Loucy (cell line): Measurements from ENCODE around the gene GNLY.
"Not testable (repeated sequence)": the region's sequence is repeated elsewhere in the genome, so short reads cannot be mapped to it uniquely, and the experiment has no call there.

Source experiments
- H2AFZ ChIP-seq: fragments of 200-600 bp; sonication (generic); 2 replicates; pipeline ENCODE4 v1.6.0; 2016; ENCODE audit warnings: antibody characterized with exemption, mild to moderate bottlenecking, low read length, moderate library complexity
- H3F3A ChIP-seq: fragments of 200-600 bp; 2 replicates; pipeline ENCODE4 v1.6.0; 2016; ENCODE audit warnings: antibody characterized with exemption, low read depth, mild to moderate bottlenecking
- H3K27me3 ChIP-seq: fragments of 200-600 bp; sonication (generic); 2 replicates; pipeline ENCODE4 v1.6.1; 2014; ENCODE audit warnings: low read length, mild to moderate bottlenecking; ENCODE audit not compliant: insufficient read depth, poor library complexity, severe bottlenecking
- H3K36me3 ChIP-seq: fragments of 200-600 bp; sonication (generic); 2 replicates; pipeline ENCODE4 v1.6.1; 2016; ENCODE audit warnings: low read length; ENCODE audit not compliant: insufficient read depth
- H3K4me1 ChIP-seq: fragments of 200-600 bp; sonication (generic); 2 replicates; pipeline ENCODE4 v1.5.1; 2014; ENCODE audit warnings: low read length, mild to moderate bottlenecking; ENCODE audit not compliant: insufficient read depth, poor library complexity, severe bottlenecking
- H3K4me2 ChIP-seq: fragments of 200-600 bp; sonication (generic); 2 replicates; pipeline ENCODE4 v1.6.0; 2014; ENCODE audit warnings: antibody characterized with exemption, low read length, low read depth, mild to moderate bottlenecking; ENCODE audit not compliant: poor library complexity, severe bottlenecking
- H3K4me3 ChIP-seq: fragments of 200-600 bp; sonication (generic); 2 replicates; pipeline ENCODE4 v1.5.1; 2014; ENCODE audit warnings: low read length, mild to moderate bottlenecking, mixed read lengths; ENCODE audit not compliant: poor library complexity, severe bottlenecking
- H3K79me2 ChIP-seq: fragments of 200-600 bp; sonication (generic); 2 replicates; pipeline ENCODE4 v1.6.1; 2014; ENCODE audit warnings: low read length; ENCODE audit not compliant: insufficient read depth
- H3K9ac ChIP-seq: fragments of 200-600 bp; sonication (generic); 2 replicates; pipeline ENCODE4 v1.6.0; 2014; ENCODE audit warnings: mild to moderate bottlenecking, low read depth, low read length, moderate library complexity; ENCODE audit not compliant: poor library complexity, severe bottlenecking
- H3K9me2 ChIP-seq: fragments of 200-600 bp; sonication (generic); replicated peaks from 2 replicates; pipeline ENCODE4 v1.6.1; 2016; ENCODE audit warnings: low read depth, low read length, mixed read lengths
- H3K9me3 ChIP-seq: fragments of 200-600 bp; sonication (generic); 2 replicates; pipeline ENCODE4 v1.6.1; 2014; ENCODE audit warnings: mild to moderate bottlenecking, antibody characterized with exemption, low read length, low read depth; ENCODE audit not compliant: insufficient read depth
- H4K20me1 ChIP-seq: fragments of 200-600 bp; sonication (generic); 2 replicates; pipeline ENCODE4 v1.6.0; 2014; ENCODE audit warnings: antibody characterized with exemption, low read length, mild to moderate bottlenecking; ENCODE audit not compliant: insufficient read depth, poor library complexity, severe bottlenecking
- EZH2phosphoT487 ChIP-seq: fragments of 200-600 bp; IDR thresholded peaks from 2 replicates; pipeline ENCODE4 v1.6.1; 2018; ENCODE audit warnings: antibody characterized with exemption, mild to moderate bottlenecking, moderate library complexity, borderline replicate concordance
- TF ChIP-seq, protein P1 (sequence below): fragments of 200-600 bp; sonication (generic); conservative IDR thresholded peaks from 2 replicates; pipeline ENCODE4 v1.5.1; 2014; ENCODE audit warnings: mild to moderate bottlenecking, antibody characterized with exemption, low read length

The GNLY gene

DNA sequence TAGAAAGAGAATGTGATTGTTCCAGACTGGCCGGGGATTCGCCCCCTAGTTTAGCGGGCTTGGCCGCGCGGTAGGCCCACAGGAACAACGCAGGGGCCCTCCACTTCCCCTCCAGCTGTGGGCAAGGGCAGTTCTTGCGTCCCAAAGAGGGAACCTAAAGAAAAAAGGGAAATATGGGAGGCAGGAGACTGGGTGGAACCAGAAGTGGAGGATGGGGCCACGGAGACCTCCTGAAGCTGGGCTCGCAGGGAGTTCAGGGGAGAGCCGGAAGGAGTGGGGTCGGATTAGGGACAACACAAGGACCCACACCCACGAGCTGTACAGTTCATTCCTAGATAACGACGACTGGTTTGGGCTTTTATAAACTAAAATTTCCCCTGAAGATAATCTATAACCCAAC lies 18.2 kb downstream of the GNLY start:
- no peak overlapping the region for H3K9ac ChIP-seq
- H3K36me3 ChIP-seq: no peaks in the 10 kb centered on the region
- H3F3A ChIP-seq: no peaks in the 10 kb centered on the region
- no peaks in the 10 kb centered on the region for H3K79me2 ChIP-seq
- H3K9me3 ChIP-seq: no peaks in the 10 kb centered on the region
- no peaks in the 10 kb centered on the region for H3K4me1 ChIP-seq
- TF ChIP-seq, protein P1, sequence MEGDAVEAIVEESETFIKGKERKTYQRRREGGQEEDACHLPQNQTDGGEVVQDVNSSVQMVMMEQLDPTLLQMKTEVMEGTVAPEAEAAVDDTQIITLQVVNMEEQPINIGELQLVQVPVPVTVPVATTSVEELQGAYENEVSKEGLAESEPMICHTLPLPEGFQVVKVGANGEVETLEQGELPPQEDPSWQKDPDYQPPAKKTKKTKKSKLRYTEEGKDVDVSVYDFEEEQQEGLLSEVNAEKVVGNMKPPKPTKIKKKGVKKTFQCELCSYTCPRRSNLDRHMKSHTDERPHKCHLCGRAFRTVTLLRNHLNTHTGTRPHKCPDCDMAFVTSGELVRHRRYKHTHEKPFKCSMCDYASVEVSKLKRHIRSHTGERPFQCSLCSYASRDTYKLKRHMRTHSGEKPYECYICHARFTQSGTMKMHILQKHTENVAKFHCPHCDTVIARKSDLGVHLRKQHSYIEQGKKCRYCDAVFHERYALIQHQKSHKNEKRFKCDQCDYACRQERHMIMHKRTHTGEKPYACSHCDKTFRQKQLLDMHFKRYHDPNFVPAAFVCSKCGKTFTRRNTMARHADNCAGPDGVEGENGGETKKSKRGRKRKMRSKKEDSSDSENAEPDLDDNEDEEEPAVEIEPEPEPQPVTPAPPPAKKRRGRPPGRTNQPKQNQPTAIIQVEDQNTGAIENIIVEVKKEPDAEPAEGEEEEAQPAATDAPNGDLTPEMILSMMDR: no peak
- no peak for TF ChIP-seq EZH2phosphoT487
- no peak overlapping the region for H2AFZ ChIP-seq
- no peaks in the 10 kb centered on the region for H3K9me2 ChIP-seq
- no peak overlapping the region for H3K4me2 ChIP-seq
- H3K4me3 ChIP-seq: no peak overlapping the region
- no peaks in the 10 kb centered on the region for H3K27me3 ChIP-seq
- no peaks in the 10 kb centered on the region for H4K20me1 ChIP-seq

DNA sequence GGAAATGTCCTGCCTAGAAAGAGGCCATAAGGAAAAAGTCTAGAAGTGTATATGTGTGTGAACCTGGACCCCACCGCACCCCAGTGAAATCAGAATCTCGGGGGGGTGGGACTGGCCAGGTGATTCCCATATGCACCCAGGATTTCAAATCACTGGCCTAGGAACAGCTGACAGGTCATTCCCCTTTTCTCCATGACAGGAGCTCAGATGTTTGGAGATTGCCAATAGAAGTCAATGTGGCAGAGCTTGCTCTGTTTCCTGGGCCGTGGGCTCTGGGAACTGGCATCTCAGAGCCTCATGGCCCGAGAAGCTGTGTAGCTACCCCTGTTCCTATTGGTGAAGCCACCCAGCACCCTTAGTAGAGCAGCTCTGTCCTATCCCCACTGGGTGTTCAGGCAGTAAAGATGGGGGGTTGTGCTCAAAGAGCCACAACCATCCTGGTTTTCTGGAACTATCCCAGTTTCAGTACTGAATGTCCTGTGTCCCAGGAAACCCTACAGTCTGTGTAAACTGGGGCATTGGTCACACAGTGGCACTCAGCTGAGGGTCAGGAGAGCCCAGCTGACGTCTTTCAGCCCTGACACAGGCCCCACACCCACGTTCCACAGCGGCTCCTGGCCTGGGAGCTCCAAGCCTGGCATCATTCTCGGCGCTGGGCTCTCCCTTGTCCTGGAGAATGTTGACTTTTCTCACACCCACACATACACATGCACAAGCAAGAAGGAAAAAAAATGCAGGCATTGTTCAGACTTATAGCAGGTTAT lies 18.9 kb downstream of the GNLY start:
- Histone ChIP-seq H3K36me3 (no peaks in the 10 kb centered on the region), H4K20me1 (no peaks in the 10 kb centered on the region), H3K4me1 (no peaks in the 10 kb centered on the region), H3K9ac (no peak overlapping the region), H3K9me2 (no peaks in the 10 kb centered on the region), H3K27me3 (no peaks in the 10 kb centered on the region), H3K9me3 (no peaks in the 10 kb centered on the region), H2AFZ (no peak overlapping the region), H3K4me3 (no peak overlapping the region), H3K4me2 (no peak overlapping the region), H3K79me2 (no peaks in the 10 kb centered on the region), H3F3A (no peaks in the 10 kb centered on the region)
- TF ChIP-seq EZH2phosphoT487: no peak
- TF ChIP-seq, protein P1: no peak

DNA sequence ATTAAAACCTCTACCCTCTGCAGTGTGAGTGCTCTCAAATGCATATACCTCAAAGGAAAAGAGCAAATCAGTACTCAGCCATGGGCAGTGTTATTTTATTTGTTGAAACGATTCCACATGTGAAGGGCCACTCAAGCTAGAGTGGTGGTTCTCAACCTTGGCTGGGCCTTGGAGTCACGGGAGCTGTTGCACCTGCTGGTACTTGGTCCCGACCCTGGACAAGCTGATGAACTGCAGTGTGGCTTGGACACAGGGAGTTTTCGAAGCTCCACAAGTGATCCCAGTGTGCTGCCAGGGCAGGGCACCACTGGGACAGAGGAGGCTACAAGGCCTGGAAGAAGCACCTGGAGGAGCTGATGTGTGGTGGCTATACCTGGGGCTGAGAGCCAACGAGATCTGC lies 19.7 kb downstream of the GNLY start:
- Histone ChIP-seq H3K36me3 (no peaks in the 10 kb centered on the region), H3K9ac (no peak overlapping the region), H3K79me2 (no peaks in the 10 kb centered on the region), H3K27me3 (no peaks in the 10 kb centered on the region), H3K4me3 (no peak overlapping the region), H3K4me1 (no peaks in the 10 kb centered on the region), H3F3A (no peaks in the 10 kb centered on the region), H3K9me2 (no peaks in the 10 kb centered on the region), H3K4me2 (no peak overlapping the region), H2AFZ (no peak overlapping the region), H3K9me3 (no peaks in the 10 kb centered on the region), H4K20me1 (no peaks in the 10 kb centered on the region)
- TF ChIP-seq, protein P1: no peak
- TF ChIP-seq EZH2phosphoT487: no peak

DNA sequence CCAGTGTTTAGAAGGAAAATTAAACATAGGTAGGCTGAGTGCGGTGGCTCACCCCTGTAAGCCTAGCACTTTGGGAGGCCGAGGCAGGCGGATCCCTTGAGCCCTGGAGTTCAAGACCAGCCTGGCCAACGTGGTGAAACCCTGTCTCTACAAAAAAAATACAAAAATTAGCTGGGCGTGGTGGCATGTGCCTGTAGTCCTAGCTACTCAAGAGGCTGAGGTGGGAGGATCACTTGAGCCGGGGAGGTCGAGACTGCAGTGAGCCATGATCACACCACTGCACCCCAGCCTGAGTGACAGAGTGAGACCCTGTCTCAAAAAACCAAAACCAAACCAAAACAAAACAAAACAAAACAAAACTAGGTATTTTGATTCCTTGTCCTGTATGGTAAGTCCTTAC lies 20.3 kb downstream of the GNLY start:
- not testable (repeated sequence) for H3K4me2 ChIP-seq, H3F3A ChIP-seq, H3K9ac ChIP-seq, H3K36me3 ChIP-seq, H3K9me2 ChIP-seq, H4K20me1 ChIP-seq, H3K4me3 ChIP-seq, H2AFZ ChIP-seq, H3K4me1 ChIP-seq, H3K79me2 ChIP-seq, H3K27me3 ChIP-seq, H3K9me3 ChIP-seq
